Measurements from ENCODE around the gene ZBTB7B.
"Not testable (repeated sequence)": the region's sequence is repeated elsewhere in the genome, so short reads cannot be mapped to it uniquely, and the experiment has no call there.

ZBTB7B gene

GRCh38 chr1:154989195-154989860 lies 13.3 kb upstream of the ZBTB7B start:
- DNase-seq: no peak

GRCh38 chr1:154990276-154990675 lies 12.3 kb upstream of the ZBTB7B start:
- no peak for DNase-seq

GRCh38 chr1:154992721-154993571 lies 9.7 kb upstream of the ZBTB7B start:
- DNase-seq: no peak

GRCh38 chr1:154993572-154994268 lies 8.9 kb upstream of the ZBTB7B start, which contains the start of gene LENEP:
TSS of gene LENEP (plus strand) at chr1:154993586. CDS start at chr1:154993608, 22 bp downstream.
- DNase-seq: no peak

GRCh38 chr1:154994269-154994587 lies 8.4 kb upstream of the ZBTB7B start:
- DNase-seq: no peak

GRCh38 chr1:154994591-154994990 lies 8.0 kb upstream of the ZBTB7B start:
- DNase-seq: no peak

- not testable (repeated sequence) for DNase-seq
Measured at GRCh38 chr1:154995301-154995983, 7.2 kb upstream of the ZBTB7B start.

GRCh38 chr1:154996966-154997701 lies 5.5 kb upstream of the ZBTB7B start:
- no peak for DNase-seq

GRCh38 chr1:154998201-154998780 lies 4.3 kb upstream of the ZBTB7B start:
- DNase-seq: no peak

GRCh38 chr1:154998818-154999570 lies 3.6 kb upstream of the ZBTB7B start:
- peak in 3 of 4 experiments; percentile 30 to 56 (median 43) for DNase-seq

GRCh38 chr1:154999571-155000410 lies 2.8 kb upstream of the ZBTB7B start:
- DNase-seq: no peak

- no peak for DNase-seq
Measured at GRCh38 chr1:155000411-155000725, 2.2 kb upstream of the ZBTB7B start.

- peak; percentile 52 to 59 (median 55) for DNase-seq
Measured at GRCh38 chr1:155000726-155001424, 1.7 kb upstream of the ZBTB7B start.

- no peak for DNase-seq
Measured at GRCh38 chr1:155001425-155001674, 1.3 kb upstream of the ZBTB7B start.

GRCh38 chr1:155001675-155002463 lies 733 bp upstream of the ZBTB7B start:
- peak; percentile 86 to 95 (median 90) for DNase-seq

- no peak for DNase-seq
Measured at GRCh38 chr1:155003227-155003765, 694 bp downstream of the ZBTB7B start.

- no peak for DNase-seq
Measured at GRCh38 chr1:155003766-155004351, 1.3 kb downstream of the ZBTB7B start.

GRCh38 chr1:155004352-155005075 lies 1.9 kb downstream of the ZBTB7B start:
- no peak for DNase-seq

All from activated naive CD4-positive, alpha-beta T cell (primary cell).